Measurements from ENCODE around the gene STK32B. TPM values are rescaled to one million over a fixed set of nuclear protein-coding genes. Genes with fewer than 3 reads are reported as not detected.
A peak's percentile ranks its signal among the peaks of the same experiment; 100 is the strongest.

The STK32B gene
- polyA plus RNA-seq, 4 donors, result 3.2 to 11.3 (median 9.8) TPM

GRCh38 chr4:5489260-5489659, 438.0 kb downstream of the STK32B start:
- no peak for DNase-seq (ENCODE audit: low read depth in 4 of 4, low spot score in 3 of 4)

- no peak for DNase-seq (ENCODE audit: low read depth in 4 of 4, low spot score in 3 of 4)
Measured at GRCh38 chr4:5497489-5497888, 446.2 kb downstream of the STK32B start.

GRCh38 chr4:5500165-5500564, 448.9 kb downstream of the STK32B start:
- no peak for DNase-seq (ENCODE audit: low read depth in 4 of 4, low spot score in 3 of 4)

- no peak for DNase-seq (ENCODE audit: low read depth in 4 of 4, low spot score in 3 of 4)
Measured at GRCh38 chr4:5503336-5503936, 452.2 kb downstream of the STK32B start.

- no peak for DNase-seq (ENCODE audit: low read depth in 4 of 4, low spot score in 3 of 4)
Measured at GRCh38 chr4:5504486-5504885, 453.2 kb downstream of the STK32B start.

- no peak for DNase-seq (ENCODE audit: low read depth in 4 of 4, low spot score in 3 of 4)
Measured at GRCh38 chr4:5510504-5510903, 459.2 kb downstream of the STK32B start.

GRCh38 chr4:5511791-5512190, 460.5 kb downstream of the STK32B start:
- no peak for DNase-seq (ENCODE audit: low read depth in 4 of 4, low spot score in 3 of 4)

- DNase-seq (ENCODE audit: low read depth in 4 of 4, low spot score in 3 of 4), result no peak
Measured at GRCh38 chr4:5515646-5516045, 464.4 kb downstream of the STK32B start.

GRCh38 chr4:5517372-5517771, 466.1 kb downstream of the STK32B start:
- DNase-seq (ENCODE audit: low read depth in 4 of 4, low spot score in 3 of 4), result no peak

- peak in 2 of 4 donors; percentile 18 to 21 for DNase-seq (ENCODE audit: low read depth in 4 of 4, low spot score in 3 of 4)
Measured at GRCh38 chr4:5524446-5525299, 473.4 kb downstream of the STK32B start.

- no peak for DNase-seq (ENCODE audit: low read depth in 4 of 4, low spot score in 3 of 4)
Measured at GRCh38 chr4:5526080-5526846, 475.0 kb downstream of the STK32B start.

GRCh38 chr4:5527211-5527610, 475.9 kb downstream of the STK32B start:
- no peak for DNase-seq (ENCODE audit: low read depth in 4 of 4, low spot score in 3 of 4)

GRCh38 chr4:5528031-5528436, 476.8 kb downstream of the STK32B start:
- DNase-seq (ENCODE audit: low read depth in 4 of 4, low spot score in 3 of 4), result no peak

- DNase-seq (ENCODE audit: low read depth in 4 of 4, low spot score in 3 of 4), result no peak
Measured at GRCh38 chr4:5532100-5532499, 480.8 kb downstream of the STK32B start.

GRCh38 chr4:5539584-5539983, 488.3 kb downstream of the STK32B start:
- DNase-seq (ENCODE audit: low read depth in 4 of 4, low spot score in 3 of 4), result no peak

- DNase-seq (ENCODE audit: low read depth in 4 of 4, low spot score in 3 of 4), result no peak
Measured at GRCh38 chr4:5541169-5541568, 489.9 kb downstream of the STK32B start.

GRCh38 chr4:5543681-5544080, 492.4 kb downstream of the STK32B start:
- DNase-seq (ENCODE audit: low read depth in 4 of 4, low spot score in 3 of 4), result no peak

GRCh38 chr4:5544762-5545161, 493.5 kb downstream of the STK32B start:
- no peak for DNase-seq (ENCODE audit: low read depth in 4 of 4, low spot score in 3 of 4)

GRCh38 chr4:5545271-5545670, 494.0 kb downstream of the STK32B start:
- no peak for DNase-seq (ENCODE audit: low read depth in 4 of 4, low spot score in 3 of 4)

- no peak for DNase-seq (ENCODE audit: low read depth in 4 of 4, low spot score in 3 of 4)
Measured at GRCh38 chr4:5547651-5548249, 496.5 kb downstream of the STK32B start.

Data from left renal pelvis (tissue), 4 donors.